HUDEP-2 (cell line): Measurements from ENCODE around the gene RFX1.

Experiments used
- DNase-seq, 76 experiments: peaks; one replicate each; lab custom pipeline; 2025; ENCODE audit not compliant: unreplicated experiment in 76 of 76; lab: John Stamatoyannopoulos, UW

Gene RFX1

DNA sequence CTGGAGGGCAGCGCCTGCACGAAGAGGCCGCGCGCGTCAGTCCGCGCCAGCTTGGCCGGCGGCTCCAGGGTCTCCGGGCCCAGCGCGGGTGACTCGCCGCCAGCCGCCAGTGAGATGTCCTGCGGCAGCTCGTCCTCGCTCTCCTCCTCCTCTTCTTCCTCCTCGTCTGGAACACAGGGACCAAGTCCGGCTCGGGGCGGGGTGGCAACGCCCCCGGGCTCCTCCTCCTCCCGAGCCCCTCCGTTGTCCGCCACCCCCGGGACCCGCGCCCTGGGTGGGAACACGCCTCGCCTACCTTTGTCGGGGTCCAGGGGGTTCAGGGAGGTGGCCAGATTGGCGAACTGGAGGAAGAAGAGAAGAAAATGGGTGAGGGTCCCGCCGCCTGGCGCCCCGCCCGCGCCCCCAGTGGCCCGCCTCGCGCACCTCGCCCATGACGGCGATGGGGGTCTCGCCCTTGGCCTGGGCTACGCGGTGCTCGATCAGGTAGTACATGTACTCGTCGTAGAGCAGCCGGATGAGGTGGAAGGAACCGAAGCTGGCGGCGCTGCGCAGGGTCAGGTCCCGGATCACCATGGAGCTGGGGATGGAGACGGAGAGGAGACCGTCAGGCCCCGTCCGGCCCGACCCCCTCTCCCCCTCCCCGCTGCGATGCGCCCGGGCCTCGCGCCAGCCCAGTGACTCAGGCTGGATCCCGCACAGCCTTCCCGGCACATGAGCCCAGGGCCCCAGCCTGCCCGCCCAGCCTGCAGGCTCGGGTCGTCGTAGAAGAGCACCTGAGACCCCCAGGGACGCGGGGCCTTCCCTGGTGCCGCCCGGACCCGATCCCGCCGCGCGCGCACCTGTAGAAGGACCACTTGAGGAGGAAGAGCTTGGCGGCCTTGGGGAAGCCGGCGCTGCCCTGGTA is 43.2 kb downstream of the RFX1 start:
- DNase-seq = no peak

DNA sequence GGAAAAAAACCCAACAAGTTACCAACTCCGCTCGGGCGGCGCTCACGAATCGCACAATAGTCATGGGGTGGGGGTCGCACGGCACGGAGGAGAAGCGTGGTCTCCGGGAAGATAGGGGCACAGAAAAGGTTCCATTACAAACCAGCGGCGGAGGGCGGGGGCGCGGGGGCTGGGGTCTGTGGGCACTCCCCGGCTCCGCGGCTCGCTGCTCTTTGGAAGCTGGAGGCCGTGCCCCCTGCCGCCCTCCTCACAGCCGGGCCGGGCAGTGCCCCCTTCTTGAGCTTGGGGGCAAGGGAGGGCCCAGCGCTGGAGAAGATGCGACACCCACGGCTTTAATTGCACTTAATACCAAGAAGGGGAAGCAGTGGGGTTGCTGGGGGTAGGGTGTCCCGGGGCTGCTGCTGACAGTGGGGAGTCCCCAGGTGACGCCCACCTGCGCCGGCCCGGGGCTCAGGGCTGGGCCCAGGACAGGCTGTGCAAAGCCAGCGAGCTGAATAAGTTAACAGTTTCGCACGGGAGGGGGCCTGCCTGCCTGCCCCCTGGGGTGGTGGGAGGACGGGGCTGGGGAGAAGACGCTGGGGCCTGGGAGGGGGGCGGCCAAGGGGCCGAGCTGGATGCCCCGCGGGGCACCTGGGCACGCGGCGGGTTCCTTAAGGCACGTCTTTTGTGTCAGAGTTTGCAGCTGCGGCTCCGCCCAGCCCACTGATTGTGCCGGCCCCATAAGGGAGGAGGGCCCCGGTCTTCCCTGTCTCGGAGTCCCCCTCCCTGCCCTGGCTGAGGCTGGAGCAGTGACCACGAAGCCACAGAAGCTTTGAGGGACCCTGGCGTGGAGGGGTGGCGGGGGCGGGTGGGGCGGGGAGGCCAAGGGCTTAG is 44.1 kb downstream of the RFX1 start:
- peak in 1 of 76 experiments; percentile 14 for DNase-seq

DNA sequence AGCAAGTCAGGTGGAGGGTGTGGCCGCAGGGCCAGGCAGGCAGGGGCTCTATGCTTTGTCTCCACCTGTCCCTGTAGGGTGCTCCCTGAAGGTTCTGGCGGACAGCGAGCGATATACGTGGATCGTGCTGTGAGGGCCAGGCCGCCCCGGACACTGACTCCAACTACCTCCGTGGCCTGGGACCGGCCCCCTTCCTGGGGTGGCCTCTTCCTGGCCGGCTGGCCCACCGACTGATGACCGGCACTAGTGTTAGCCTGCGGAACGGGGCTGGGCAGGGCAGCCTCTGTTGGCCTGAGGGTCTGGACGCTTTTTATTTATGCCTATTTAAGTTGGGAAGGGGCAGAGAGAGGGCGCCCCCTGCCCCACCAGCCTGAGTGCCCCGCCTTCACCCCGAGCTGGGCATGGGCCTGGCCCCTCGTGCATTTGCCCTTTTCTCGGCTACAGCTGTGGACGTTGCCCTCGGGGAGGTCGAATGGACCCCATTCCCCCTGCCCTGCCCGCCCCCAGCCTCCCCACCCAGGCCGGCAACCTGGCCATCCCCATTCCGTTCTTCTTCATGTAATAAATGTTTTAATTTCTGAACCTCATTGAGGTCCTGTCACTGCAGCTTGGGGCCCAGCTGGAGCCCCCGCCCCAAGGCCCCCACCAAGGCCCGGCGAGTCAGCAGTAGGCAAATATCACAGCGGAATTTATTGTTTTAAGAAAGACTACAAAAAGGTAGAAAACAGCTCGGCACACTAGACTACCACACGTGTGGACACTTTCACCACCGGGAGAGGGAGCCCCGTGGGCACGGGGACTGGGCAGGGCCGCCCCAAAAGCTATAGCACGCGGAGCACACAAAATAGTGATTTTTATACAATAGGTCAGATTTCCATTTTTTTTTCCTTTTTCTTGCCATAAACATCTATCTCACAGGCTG is 45.0 kb downstream of the RFX1 start:
- no peak for DNase-seq

DNA sequence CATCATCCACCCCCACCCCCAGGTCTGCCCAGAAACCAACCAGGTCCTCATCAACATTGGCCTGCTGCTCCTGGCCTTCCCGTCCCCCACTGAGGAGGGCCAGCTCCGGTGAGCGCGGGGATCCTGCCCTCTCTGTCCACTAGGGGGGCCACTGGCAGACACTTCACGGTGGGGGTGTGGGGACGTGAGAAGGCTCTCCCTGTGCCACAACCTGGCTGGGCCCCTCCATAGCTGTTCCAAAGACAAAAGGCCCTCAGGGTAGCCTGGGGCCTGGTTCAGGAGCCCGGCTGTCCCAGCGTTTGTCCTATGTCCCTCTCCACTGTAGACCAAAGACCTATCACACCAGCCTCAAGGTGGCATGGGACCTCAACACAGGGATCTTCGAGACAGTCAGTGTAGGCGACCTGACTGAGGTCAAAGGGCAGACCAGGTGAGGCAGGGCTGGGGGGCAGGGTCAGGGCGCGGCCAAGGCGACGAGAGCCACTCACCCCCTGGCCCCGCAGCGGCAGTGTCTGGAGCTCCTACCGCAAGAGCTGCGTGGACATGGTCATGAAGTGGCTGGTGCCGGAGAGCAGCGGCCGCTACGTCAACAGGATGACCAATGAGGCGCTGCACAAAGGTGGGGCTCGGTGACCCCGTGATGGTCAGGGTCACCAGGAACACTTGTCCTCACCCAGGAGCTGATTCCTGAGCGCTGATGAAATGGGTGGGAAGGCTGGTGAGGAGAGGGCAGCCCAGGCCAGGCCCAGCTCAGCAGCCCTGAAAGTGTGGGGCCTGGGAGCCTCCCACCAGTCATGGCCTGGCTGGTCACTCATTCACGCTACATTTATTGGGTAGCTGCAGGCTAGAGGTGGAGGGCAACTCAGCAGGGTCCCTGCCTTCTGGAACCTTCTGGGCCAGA is 45.9 kb downstream of the RFX1 start:
- DNase-seq = peak in 22 of 76 experiments; percentile 10 to 44 (median 24)

DNA sequence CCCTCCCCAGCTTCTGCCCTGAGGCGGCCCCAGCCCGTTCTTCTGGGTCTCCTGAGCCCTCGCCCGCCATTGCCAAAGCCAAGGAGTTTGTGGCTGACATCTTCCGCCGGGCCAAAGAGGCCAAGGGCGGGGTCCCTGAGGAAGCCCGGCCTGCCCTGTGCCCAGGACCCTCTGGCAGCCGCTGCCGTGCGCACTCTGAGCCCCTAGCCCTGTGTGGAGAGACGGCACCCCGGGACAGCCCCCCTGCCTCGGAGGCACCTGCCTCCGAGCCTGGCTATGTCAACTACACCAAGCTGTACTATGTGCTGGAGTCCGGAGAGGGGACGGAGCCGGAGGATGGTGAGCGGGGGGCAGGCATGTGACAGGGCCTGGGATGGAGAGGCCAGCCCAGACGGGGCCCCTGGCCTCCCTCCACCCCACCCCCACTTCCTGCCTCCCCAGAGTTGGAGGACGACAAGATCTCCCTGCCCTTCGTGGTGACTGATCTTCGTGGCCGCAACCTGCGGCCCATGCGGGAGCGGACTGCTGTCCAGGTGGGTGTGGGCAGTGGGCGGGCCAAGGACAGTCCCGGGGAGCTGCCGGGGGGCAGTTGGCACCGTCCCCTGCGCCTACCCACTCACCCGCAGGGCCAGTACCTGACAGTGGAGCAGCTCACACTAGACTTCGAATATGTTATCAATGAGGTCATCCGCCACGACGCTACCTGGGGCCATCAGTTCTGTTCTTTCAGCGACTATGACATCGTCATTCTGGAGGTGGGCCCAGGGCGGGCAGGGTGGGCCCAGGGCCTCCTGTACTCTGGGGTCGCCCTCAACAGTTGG is 46.8 kb downstream of the RFX1 start:
- DNase-seq = no peak

DNA sequence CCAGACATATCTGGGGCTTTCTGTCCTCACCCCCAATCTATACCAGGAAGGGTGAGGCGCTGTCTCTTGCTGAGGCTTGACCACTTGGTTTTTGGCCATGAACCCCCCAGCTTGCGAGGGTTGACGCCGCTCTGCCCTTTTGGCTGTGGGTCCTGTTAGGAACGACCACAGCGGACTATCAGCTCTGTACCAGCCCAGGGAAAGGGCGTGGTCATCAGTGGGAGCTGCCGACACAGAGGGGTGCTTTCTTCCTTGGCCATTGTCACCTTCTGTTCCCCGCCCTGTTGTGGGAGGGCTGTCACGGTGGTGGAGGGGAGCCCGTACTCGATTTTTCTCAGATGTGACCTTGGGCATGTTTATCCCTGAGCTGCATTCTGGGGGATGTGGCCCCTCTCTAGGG is 48.1 kb downstream of the RFX1 start:
- DNase-seq = peak in 74 of 76 experiments; percentile 59 to 96 (median 88)

DNA sequence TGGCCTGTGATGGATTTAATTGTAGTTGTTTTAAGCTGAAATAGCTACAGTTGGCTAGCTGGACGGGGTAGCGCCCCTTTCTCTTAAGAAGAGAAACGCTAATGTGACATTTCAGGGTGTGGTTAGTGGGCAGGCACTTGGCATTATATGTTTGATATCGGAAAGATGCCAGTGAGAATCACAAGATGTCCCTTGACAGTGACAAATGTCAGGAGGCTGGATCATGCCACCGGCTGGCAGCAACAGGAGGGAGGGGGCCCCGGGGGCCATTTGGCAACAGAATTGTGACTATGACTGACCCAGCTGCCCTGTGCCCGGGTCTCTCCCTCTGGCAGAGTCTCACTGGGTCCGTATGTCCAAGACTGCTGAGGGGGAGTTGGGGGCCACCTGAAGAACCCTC is 49.1 kb downstream of the RFX1 start:
- peak in 72 of 76 experiments; percentile 32 to 96 (median 73) for DNase-seq

DNA sequence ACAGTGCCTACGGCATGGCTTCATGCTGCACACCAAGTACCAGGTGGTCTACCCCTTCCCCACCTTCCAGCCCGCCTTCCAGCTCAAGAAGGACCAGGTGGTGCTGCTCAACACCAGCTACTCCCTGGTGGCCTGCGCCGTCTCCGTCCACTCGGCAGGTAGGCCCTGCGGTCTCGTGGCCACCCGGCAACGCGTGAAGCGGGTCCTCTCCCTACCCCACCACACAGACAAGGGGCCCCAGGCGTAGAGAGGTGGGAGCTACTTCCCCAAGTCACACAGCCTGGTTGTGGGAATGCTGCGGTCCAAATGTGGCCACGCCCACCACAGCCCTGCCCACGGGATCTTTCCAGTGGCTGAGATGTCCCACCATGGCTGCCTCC is 49.8 kb downstream of the RFX1 start:
- DNase-seq = peak in 1 of 76 experiments; percentile 34

DNA sequence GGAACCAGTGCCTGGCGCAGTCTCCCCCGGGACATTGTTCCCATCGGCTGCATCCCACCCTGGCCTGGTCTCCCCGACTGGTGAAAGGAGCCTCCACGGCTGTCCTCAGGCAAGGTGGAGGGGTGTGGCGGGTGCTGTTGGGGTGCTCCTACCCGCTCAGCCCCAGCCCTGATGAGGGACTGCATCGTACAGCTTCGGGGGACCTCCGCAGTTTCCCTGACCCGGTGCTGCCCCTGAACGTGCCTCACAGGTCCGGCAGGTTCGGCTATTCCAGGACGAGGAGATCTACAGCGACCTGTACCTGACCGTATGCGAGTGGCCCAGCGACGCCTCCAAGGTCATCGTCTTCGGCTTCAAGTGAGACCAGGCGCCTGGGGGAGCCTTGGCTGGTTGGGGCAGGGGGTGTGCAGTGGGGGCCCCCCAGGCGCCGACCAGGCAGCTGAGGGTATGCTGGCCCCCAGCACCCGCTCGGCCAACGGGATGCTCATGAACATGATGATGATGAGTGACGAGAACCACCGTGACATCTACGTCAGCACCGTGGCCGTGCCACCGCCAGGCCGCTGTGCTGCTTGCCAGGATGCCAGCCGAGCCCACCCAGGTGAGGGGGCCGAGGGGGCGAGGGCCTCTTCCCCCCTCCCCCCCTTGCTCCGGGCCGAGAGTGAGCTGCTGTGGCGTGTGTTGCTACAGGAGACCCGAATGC is 50.3 kb downstream of the RFX1 start:
- no peak for DNase-seq

DNA sequence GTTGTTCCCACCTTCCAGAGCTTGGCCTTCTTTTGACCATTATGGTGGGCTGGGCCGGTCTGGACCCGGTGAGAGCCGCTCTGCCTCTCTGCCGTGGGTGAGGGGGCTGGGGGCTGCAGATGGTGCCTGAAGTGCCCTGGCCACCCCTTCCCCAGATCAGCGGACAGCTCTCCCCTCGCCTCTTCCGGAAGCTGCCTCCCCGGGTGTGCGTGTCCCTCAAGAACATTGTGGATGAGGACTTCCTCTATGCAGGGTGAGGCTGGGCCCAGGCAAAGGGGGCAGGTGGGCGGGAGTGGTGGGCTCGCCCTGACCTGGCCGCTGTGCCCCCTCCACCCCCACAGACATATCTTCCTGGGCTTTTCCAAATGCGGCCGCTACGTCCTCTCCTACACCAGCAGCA is 51.9 kb downstream of the RFX1 start:
- DNase-seq = no peak

DNA sequence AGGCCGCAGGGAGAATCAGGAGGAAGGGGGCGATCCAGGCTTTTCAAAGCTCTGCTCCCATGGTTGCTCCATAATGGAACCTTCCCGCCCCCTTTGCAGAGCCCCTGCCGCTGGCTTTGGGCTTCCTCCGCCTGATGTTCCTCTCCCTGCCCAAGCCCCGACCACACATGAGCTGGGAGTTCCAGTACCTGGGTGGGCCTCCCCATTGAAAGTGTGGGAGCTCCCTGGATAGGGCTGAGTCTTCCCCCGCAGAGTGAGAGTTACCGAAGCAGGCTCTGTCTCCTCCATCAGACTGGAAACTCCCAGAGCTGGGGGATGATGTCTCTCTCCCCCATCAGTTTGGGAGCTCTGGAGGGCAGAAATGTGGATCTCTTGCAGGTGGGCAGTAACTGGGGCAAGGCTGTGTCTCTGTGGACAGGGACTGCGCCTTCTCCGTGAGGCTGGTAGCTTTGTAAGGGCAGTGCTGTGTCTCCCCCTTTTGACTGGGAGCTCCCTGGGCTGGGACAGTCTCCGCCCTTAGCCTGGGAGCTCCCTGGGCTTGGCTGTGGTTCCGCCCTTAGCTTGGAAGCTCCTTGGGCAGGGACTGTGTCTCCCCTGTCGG is 53.1 kb downstream of the RFX1 start:
- peak in 70 of 76 experiments; percentile 36 to 86 (median 68) for DNase-seq

DNA sequence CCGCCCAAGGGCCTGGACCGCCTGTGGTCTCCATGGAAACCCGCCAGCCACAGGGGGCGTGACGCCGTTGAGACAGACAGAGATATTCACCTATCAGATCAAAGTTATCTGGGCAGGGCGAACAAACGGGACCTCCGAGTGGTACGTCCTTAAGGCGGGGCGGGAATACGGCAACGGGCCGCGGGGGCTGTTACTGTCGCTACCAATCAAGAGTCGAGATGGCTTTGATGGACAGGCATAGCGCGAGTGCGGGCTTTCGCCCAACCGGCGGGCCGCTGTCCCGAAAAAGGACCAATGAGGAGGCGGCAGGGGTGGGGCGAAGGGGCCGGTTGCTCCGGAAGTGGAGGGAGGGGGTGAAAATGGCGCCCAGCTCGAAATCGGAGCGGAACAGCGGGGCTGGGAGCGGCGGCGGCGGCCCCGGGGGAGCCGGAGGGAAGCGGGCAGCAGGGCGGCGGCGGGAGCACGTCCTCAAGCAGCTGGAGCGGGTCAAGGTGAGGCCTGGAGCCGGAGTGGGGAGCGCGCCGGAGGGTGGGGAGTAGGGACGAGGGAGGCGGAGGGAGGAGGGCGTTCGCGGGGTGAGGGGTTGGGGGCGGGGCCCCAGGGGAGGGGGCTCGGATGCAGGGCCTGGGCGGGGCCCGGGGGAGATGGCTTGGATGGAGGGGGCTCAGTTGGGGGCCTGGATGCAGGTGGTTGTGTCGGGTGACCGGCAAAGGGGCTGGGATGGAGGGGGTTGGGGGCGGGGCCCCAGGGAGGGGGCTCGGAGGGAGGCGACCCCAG is 53.8 kb downstream of the RFX1 start, which contains the start of gene DCAF15:
Gene DCAF15, plus strand, starts transcription at position 356 of the 777 bp plus-strand sequence. Its CDS starts 4 bp downstream, at position 360.
- DNase-seq = peak; percentile 79 to 100 (median 100)

DNA sequence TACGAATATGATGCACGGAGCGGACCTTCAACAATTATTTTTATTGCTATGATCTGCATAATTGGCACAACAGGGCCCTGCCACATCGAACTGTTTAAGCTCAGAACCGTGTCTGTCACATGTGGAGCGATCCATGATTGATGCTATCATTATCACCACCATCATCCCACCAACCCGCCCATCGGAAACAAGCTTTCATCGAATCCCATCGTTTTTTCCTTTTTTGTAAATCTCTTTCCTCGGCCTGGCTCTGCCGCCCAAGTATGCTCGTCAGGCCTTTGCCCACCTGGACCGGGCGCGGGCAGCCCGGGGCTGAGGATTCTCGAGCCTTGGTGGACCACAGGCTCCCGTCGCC is 54.3 kb downstream of the RFX1 start:
- DNase-seq = no peak

DNA sequence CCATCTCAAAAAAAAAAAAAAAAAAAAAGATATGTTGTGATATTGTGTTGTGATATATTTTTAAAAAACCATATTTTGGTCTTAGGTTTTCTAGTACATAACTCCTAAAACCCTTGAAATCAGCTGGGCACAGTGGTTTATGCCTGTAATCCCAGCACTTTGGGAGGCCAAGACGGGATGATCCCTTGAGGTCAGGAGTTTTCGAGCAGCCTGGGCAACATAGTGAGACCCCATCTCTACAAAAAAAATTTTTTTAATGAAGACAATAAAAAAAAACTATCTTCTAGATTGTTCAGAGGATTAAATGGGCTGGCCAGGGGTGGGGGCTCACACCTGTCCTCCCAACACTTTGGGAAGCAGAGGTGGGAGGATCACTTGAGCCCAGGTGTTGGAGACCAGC is 55.1 kb downstream of the RFX1 start:
- DNase-seq = no peak

DNA sequence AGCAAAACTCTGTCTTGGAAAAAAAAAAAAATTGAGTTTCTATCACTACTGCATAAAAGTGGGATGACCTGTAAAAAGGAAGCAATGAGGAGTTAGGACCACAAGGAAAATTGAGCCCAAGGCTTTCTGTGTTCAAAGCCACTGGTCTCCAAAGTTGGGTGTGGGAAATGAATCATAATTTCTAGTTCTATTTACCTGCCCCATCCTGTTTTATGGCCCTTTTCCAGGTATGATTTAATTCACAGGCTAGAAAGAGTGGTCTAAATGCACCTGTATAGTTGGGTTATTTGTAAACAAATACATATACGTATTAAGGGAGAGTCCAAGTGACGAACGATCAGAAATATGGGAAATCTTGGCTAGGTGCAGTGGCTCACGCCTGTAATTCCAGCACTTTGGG is 59.7 kb downstream of the RFX1 start:
- no peak for DNase-seq

DNA sequence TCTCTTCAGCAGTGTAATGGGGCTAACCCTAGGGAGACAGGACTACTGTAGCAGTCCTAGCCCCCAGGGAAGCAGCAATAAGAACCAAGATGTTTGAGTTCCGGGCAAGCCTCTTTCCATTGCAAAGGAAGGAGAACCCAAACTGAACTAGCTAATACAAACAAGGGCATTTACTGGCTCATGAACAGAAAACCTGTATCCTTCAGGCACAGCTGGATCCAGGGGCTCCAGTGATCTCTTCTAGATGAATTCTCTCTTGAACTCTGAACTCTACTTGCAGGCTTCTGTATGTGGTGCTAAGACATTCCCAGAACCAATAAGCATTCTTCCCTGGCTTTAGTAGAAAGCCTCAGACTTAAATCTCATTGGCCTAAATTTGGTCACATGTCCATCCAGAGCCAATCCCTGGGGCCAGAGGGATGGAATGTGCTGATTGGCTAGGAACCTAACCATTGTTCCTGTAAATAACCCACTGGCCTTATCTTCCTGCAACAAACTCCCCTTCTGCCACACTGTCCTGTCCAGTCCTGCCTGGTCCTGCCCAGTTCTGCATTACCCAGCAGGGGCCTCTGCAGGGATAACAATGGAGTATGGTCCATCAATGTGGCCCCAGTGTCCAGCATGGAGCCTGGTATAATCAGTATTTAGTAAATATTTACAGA is 64.0 kb downstream of the RFX1 start:
- DNase-seq = peak in 1 of 76 experiments; percentile 11
